Bone marrow (tissue), 2 donors: ENCODE results near the gene DPY19L3.
"Not testable (repeated sequence)": the region's sequence is repeated elsewhere in the genome, so short reads cannot be mapped to it uniquely, and the experiment has no call there.

ENCODE experiments used
- DNase-seq, 2 donors: peaks; one replicate each; lab custom pipeline; 2025; lab: John Stamatoyannopoulos, UW

The DPY19L3 gene

GRCh38 chr19:32442650-32443049 lies 37.1 kb downstream of the DPY19L3 start:
- DNase-seq: no peak

- not testable (repeated sequence) for DNase-seq
Observed at GRCh38 chr19:32447534-32447933, 42.0 kb downstream of the DPY19L3 start.

- DNase-seq: no peak
Observed at GRCh38 chr19:32448026-32448425, 42.5 kb downstream of the DPY19L3 start.

- no peak for DNase-seq
Observed at GRCh38 chr19:32450217-32450616, 44.6 kb downstream of the DPY19L3 start.

GRCh38 chr19:32453736-32454135 lies 48.2 kb downstream of the DPY19L3 start:
- no peak for DNase-seq

- no peak for DNase-seq
Observed at GRCh38 chr19:32456406-32456805, 50.8 kb downstream of the DPY19L3 start.

- no peak for DNase-seq
Observed at GRCh38 chr19:32457571-32458158, 52.1 kb downstream of the DPY19L3 start.

DNA sequence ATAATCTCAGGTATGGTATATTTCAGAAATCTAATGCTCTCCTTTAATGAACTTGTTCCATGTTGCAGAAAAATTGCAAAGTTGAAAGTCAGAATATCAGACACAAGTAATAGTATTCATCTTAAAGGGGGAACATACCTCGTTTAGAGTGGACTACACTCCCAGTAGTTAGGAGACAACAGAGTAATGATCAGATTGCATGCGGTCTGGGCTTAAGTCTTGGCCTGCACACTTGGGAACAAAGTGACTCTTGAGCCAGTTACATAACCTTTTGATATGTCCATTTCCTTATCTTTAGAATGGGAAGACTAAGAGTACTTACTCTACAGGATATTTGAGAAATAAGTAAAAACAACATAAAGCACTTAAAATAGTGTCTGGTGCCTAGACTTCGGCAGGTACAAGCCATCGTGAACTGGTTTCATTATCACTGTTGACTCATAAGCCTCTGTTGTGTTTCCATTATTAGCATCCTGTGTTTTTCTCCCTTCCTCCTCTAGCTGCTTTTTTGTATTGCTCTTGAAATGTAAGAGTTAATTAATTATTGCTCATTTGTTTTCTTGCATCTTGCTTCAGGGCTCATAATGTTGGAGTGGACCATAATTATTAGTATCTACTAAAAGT lies 53.0 kb downstream of the DPY19L3 start:
- no peak for DNase-seq

DNA sequence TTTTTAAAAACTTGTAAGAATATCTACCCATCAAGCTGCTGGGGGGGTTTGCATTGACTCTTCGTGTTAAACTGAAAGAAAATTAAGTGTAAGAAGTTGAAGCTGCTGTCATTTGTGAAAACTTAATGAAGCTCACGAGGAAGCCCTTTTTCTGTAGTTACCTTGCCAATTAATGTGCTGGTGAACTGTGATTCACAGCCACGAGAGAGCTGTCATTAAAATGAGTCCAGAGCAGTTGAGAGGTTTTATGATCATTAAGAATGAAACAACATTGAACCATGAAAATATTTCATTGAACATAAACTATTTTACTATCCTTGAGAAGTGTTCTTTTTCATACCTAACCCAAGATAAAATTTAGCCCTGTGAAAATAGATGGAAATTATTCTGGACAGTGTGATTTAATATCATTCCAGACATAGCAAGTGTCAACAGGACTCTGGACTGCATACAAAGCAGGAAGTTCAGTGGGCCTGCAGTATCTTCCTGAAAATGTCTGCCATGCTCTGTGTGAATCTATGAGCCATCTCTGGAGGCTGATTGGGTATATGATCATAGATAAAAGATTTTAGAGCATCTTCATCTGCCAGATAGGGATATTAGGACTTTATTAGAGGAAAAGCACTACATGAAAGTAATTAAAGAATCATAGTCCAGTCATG lies 53.8 kb downstream of the DPY19L3 start:
- no peak for DNase-seq

- no peak for DNase-seq
Observed at GRCh38 chr19:32460476-32460875, 54.9 kb downstream of the DPY19L3 start.

GRCh38 chr19:32464279-32464678 lies 58.7 kb downstream of the DPY19L3 start:
- DNase-seq: no peak

DNA sequence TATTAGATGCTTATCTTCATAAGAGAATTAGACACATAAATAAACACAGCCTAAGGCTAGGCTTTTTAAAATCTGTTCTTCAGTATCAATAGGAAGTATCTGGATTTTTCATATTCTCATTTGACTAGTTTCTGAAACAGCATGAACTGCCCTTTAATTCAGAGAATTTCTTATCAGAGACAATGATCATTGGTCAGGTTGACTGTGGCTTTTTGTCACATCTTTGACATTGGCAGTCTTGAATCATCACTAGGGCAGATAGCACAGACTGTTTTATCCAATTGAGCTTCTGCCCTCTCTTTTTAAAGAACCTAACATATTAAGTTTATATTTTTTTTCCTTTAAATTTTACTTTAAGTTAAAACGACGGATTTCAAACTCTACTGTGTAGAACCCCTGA lies 59.6 kb downstream of the DPY19L3 start:
- no peak for DNase-seq

DNA sequence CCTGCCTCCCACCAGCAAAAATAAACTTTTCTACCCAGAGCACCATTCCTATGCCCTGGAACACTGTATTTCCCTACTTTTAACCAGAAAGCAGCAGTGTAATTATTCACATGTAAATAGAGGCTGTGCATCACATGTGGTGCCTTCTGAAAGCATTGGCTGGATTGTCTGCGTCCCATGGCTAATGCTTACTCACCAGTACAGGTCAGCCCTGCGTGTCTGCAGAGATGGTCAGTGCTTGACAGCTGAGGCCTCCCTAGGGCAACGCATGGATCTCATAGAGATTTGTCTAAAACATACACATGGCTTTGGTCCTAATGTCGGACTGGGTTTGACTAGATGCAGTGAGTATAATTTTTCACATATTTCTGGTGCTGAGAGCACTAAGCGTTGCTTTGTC lies 64.2 kb downstream of the DPY19L3 start:
- DNase-seq: no peak

DNA sequence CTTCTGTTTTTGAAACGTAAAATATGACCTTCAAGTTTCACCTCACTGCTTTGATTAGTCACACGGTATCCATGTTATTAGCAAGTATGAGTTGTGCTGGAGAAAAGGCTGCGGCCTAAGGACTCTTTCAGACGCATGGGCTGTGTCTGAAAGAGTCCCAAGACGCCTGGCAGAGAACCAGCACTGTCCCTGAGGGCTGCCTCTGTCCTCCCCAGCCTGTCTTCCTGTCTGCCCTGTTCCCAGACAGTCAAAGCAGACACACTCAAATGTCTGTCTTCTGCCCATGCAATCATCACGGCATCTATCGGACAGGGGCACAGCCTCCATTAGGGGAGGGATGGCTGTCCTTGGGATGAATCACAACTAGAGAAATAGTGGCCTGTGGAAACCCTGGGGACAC lies 65.5 kb downstream of the DPY19L3 start:
- no peak for DNase-seq

- no peak for DNase-seq
Observed at GRCh38 chr19:32471811-32472210, 66.2 kb downstream of the DPY19L3 start.

DNA sequence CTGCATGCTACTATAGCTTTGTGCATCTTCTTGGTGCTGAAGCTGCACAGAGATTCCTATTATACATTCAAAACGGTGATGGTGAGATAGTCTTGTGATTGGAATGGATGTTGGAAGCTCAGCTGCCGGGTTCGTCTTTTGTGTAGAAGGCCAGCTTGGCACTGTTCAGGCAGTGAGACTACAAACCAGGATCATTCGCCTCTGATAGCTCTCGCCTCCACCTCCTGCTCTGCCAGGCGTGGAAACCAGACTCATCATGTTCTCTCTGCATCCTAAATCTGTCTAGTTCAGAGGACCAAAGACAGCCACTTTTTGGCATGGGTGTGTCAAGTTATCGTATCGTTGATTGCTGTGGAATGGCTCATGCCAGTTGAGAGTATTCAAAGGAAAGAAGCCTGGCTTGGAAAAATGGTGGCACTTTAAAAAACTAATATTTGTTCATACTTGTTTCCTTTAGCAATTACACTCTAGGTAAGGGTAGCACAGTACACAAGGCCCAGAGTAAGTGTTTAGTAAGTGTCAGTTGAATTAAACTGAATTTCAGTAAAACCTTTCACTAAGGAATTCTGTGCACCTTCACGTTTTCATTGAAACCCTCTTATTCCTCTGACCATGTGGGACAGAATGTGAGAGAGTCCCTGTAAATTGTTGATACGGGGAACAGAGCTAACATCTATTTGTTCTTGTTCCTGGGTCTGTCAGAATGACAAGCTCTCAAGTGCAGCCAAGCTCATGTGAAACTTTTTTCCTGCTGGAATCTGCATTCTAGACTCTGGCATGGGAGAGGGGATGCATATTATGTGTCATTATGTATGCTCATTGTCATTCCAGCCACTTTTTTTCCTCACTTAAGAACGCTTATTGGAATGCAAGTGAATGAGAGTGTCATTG lies 69.8 kb downstream of the DPY19L3 start:
- DNase-seq: no peak

GRCh38 chr19:32476032-32476350 lies 70.4 kb downstream of the DPY19L3 start:
- no peak for DNase-seq

DNA sequence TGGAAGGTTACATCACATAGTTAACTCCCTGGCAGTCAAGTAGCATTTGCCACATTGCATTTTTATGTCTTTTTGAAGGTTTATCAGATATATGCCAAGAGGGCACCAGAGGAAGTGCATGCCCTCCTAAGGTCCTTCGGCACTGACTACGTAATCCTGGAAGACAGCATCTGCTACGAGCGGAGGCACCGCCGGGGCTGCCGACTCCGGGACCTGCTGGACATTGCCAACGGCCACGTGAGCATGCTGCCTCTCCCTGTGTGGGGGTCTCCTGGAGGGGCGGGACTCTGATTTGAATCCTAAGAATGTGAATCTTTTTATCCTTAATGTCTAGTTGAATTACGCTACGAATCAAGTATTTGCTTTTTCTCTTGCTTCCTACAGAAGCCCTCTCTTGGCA lies 74.8 kb downstream of the DPY19L3 start:
- no peak for DNase-seq

DNA sequence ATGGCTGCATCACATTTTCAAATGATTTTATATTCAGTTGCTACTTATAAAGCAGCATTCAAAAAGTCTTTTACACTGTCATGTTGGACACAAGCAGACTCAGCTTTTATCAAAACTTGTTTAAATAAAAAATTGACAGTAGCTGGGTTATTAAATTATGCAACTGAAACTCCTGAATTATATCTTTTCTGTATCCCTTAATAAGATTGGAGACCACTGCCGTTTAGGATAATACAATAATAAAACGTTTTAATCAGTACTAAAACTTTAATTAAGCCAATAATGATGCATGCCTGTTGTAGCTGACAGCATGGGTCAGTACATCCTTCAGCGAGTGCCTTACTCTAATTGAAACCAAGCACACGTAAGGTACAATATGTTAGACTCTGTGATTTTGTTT lies 78.0 kb downstream of the DPY19L3 start:
- no peak for DNase-seq

DNA sequence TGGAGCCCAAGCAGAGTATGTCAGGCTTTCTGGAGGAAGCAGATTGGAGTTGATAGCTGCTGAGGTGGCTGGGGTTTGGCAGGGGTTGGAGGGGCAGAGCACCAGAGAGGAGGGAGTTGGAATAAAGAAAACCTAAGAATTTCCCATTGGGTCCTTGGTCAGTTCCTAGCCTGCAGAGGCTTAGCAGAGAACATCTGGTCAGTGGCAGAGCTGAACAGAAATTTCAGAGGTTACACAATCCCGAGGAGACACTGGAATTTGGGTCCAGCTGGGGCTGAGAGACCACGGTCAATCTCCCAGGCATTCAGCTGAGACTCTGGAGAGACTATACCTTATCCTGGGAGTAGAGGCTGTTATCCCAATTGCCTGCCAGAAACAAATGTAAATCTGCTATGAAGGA lies 84.4 kb downstream of the DPY19L3 start:
- DNase-seq: no peak

GRCh38 chr19:32497391-32497790 lies 91.8 kb downstream of the DPY19L3 start:
- DNase-seq: no peak

DNA sequence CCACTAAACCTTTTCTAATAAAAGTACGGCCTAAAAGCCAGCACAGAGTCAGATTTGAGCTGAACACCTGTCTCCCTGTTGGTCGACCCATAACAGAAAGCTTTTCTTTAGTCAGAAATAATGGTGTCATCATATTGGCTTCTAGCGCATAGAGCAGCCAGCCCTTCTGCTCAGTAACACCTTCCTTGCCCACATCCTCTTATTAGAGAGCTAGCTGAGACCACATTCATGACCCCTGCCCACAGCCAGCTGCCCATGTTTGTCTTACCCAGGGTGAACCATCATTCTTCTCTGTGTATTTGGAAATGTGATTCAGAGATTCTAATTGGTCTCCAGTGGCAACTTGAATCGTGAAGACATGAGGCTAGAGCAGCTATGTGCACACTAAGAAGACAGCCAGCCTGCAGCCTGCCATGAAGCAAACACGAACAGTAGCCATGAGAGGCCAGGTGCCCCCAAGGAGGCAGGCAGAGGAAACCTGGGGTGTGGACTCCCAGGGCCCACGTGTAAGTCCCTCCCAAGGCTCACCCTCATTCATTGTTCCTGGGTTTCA lies 93.2 kb downstream of the DPY19L3 start:
- DNase-seq: no peak
